ENCODE data around the gene PMS1. TPM values are rescaled to one million over a fixed set of nuclear protein-coding genes. Genes with fewer than 3 reads are reported as not detected.

PMS1 gene
- total and polyA plus RNA-seq, 4 donors, result 28.9 to 61.0 (median 30.9) TPM

GRCh38 chr2:189913821-189914220, 129.6 kb downstream of the PMS1 start:
- no peak overlapping the region for H3K27ac ChIP-seq (ENCODE audit: low read depth, low read length)
- peak in 2 of 6 donors; percentile 0 to 66 for DNase-seq (ENCODE audit: low read depth in 4 of 6, low spot score in 6 of 6)
- no peak overlapping the region for H3K4me3 ChIP-seq (ENCODE audit: low read depth, low read length)
- no CpG with 5 or more reads among the region's 3 CpGs for WGBS (ENCODE audit: insufficient coverage)
- no peaks in the 10 kb centered on the region for H3K27me3 ChIP-seq (ENCODE audit: control insufficient read depth, insufficient read depth, low read length)
- H3K4me1 ChIP-seq (ENCODE audit: control insufficient read depth, insufficient read depth, low read length), result no peaks in the 10 kb centered on the region
- H3K9me3 ChIP-seq (ENCODE audit: control insufficient read depth, insufficient read depth, low read length), result no peaks in the 10 kb centered on the region
- no peaks in the 10 kb centered on the region for H3K36me3 ChIP-seq (ENCODE audit: control insufficient read depth, insufficient read depth, low read length)

DNA sequence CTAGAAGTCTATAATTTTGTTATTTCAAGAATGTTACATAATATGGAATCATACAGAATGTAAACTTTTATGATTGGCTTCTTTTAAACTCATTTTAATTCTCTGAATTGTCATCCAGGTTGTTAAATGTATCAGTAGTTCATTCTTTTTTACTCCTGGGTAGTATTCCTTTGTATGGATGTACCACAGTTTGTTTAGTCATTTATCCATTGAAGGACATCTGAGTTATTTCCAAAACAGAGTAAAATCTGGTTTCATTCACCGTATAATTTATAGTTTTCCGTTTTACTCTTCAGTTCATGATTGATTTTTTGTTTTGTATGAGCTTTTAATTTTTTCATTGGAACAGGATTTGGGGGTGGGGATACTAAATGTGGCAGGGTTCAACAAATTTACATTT, 132.4 kb downstream of the PMS1 start:
- Histone ChIP-seq H3K4me1 (ENCODE audit: control insufficient read depth, insufficient read depth, low read length) (no peaks in the 10 kb centered on the region), H3K4me3 (ENCODE audit: low read depth, low read length) (no peak overlapping the region), H3K27me3 (ENCODE audit: control insufficient read depth, insufficient read depth, low read length) (no peaks in the 10 kb centered on the region), H3K36me3 (ENCODE audit: control insufficient read depth, insufficient read depth, low read length) (no peaks in the 10 kb centered on the region), H3K9me3 (ENCODE audit: control insufficient read depth, insufficient read depth, low read length) (no peaks in the 10 kb centered on the region), H3K27ac (ENCODE audit: low read depth, low read length) (no peak overlapping the region)
- no peak for DNase-seq (ENCODE audit: low read depth in 4 of 6, low spot score in 6 of 6)
- WGBS (ENCODE audit: insufficient coverage), result no CpG with 5 or more reads among the region's 2 CpGs

Other genes starting within 250 kb of the PMS1 start
- 100 to 1,000 TPM in 1 of 2 donors, 10 to 100 TPM in 1; 47.7 to 156 TPM for gene SLC40A1, start 203.7 kb upstream of the PMS1 start, total RNA-seq
- gene SLC40A1, start 203.7 kb upstream of the PMS1 start, polyA plus RNA-seq (ENCODE audit: insufficient read length in 2 of 2), result 10 to 100 TPM; 25.7 to 36.1 TPM
- gene ASNSD1, start 123.0 kb upstream of the PMS1 start, total RNA-seq, result 10 to 100 TPM; 58.8 to 73.1 TPM
- gene ASNSD1, start 123.0 kb upstream of the PMS1 start, polyA plus RNA-seq (ENCODE audit: insufficient read length in 2 of 2), result 10 to 100 TPM; 53.9 to 54.1 TPM
- 10 to 100 TPM; 22.7 to 41.7 TPM for gene ANKAR, start 109.8 kb upstream of the PMS1 start, total RNA-seq
- gene ANKAR, start 109.8 kb upstream of the PMS1 start, polyA plus RNA-seq (ENCODE audit: insufficient read length in 2 of 2), result 1 to 10 TPM; 6.4 to 7.1 TPM
- gene OSGEPL1, start 21.7 kb upstream of the PMS1 start, total RNA-seq, result 10 to 100 TPM; 17.4 to 21.3 TPM
- gene OSGEPL1, start 21.7 kb upstream of the PMS1 start, polyA plus RNA-seq (ENCODE audit: insufficient read length in 2 of 2), result 10 to 100 TPM; 17.4 to 18.7 TPM
- gene ORMDL1, start 111 bp upstream of the PMS1 start, total RNA-seq, result 10 to 100 TPM; 93.1 to 93.2 TPM
- 100 to 1,000 TPM in 1 of 2 donors, 10 to 100 TPM in 1; 95.5 to 105 TPM for gene ORMDL1, start 111 bp upstream of the PMS1 start, polyA plus RNA-seq (ENCODE audit: insufficient read length in 2 of 2)

Measured in spinal cord (tissue), 10 donors.